ENCODE data around the gene CHN1. TPM values are rescaled to one million over a fixed set of nuclear protein-coding genes. Genes with fewer than 3 reads are reported as not detected.

The CHN1 gene
- total RNA-seq, 5 donors from 2014 or later (not counting 1 experiment from before 2014, with no cell fraction given) = 1.4 to 3.2 (median 3.0) TPM

DNA sequence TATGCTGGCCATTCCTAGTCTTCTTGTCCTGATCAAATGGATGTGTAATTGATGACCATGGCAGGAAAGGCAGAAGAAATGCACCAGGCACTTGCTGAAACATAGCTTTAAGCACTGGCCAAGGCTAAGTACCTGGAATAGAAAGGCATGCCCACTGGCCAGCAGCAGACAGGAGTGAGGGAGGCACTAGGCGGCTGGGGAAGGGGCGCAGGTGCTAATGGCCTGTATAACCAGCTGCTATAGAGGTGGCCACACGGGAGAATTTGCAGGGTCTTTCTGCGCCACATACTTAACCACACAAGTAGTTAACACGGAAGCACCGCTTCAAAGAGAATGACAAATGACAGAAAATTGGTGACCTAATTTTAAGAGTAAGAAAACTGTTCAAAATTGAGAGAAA, 174.6 kb downstream of the CHN1 start:
- DNase-seq (no peak), ATAC-seq (replicated peaks in 1 of 4) (no peak)
- CTCF ChIA-PET = no interaction called here
- Histone ChIP-seq H3K9me3 (no peaks in the 10 kb centered on the region), H3K4me1 (ENCODE audit: control insufficient read depth in 1 of 2, extremely low read depth in 1 of 2, insufficient read depth in 2 of 2, low read length in 2 of 2) (no peaks in the 10 kb centered on the region), H3K4me3 (ENCODE audit: control insufficient read depth in 1 of 2, extremely low read depth in 1 of 2, low read length in 1 of 2) (no peak overlapping the region), H3K36me3 (ENCODE audit: control insufficient read depth in 2 of 2, extremely low read depth in 1 of 2, insufficient read depth in 1 of 2, low read length in 1 of 2) (no peaks in the 10 kb centered on the region), H3K27me3 (replicated peaks in 1 of 2; ENCODE audit: control insufficient read depth in 2 of 2, extremely low read depth in 1 of 2, insufficient read depth in 2 of 2, low read length in 1 of 2) (no peaks in the 10 kb centered on the region), H3K27ac (ENCODE audit: low read length) (no peak overlapping the region)
- H3K27ac Mint-ChIP-seq = no peak overlapping the region
- H3K9me3 Mint-ChIP-seq = peaks cover 8 to 17% (median 8%) of the 10 kb centered on the region in 3 donors
- POLR2A ChIA-PET = no interaction called here
- H3K4me1 Mint-ChIP-seq = peaks cover 6 to 9% (median 8%) of the 10 kb centered on the region in 3 donors
- peaks cover 0 to 3% of the 10 kb centered on the region in 2 donors for H3K27me3 Mint-ChIP-seq
- 33% methylated on average over 1 of the region's 6 CpGs for WGBS (ENCODE audit: insufficient coverage)
- peaks cover 4% of the 10 kb centered on the region for H3K36me3 Mint-ChIP-seq
- H3K4me3 Mint-ChIP-seq = no peak overlapping the region

DNA sequence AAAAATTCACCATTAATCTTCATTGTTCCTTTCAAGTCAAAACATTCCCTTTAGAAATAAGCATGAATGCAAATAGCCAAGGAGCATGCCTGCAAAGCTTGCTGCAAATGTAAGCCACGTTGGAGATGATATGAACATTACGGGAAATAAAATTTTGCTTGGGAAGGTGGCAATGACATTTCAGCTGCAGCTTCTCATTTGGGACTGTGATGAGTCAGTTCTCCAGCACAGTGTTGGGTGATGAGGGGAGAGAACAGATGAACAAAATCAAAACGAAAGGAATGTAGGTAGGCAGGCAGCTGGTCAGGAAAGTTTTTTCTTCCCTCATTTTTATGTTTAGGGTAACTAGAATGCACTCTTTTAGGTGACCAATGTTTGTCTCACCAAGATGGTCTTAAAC, 175.6 kb downstream of the CHN1 start:
- ChIA-PET CTCF (interaction anchor here in 1 of 2 donors (0.5 kb wide), 1 partner anchor 43 kb away, joined by 3 read pairs; no protein-coding TSS in a partner anchor), POLR2A (no interaction called here)
- no peaks in the 10 kb centered on the region for H3K27me3 ChIP-seq (replicated peaks in 1 of 2; ENCODE audit: control insufficient read depth in 2 of 2, extremely low read depth in 1 of 2, insufficient read depth in 2 of 2, low read length in 1 of 2)
- Mint-ChIP-seq H3K27ac (no peak overlapping the region), H3K36me3 (no peaks in the 10 kb centered on the region), H3K27me3 (peaks cover 0 to 3% of the 10 kb centered on the region in 2 donors), H3K9me3 (peaks cover 5 to 14% (median 8%) of the 10 kb centered on the region in 3 donors), H3K4me1 (peaks cover 6 to 9% (median 8%) of the 10 kb centered on the region in 3 donors), H3K4me3 (no peak overlapping the region)
- no peaks in the 10 kb centered on the region for H3K36me3 ChIP-seq (ENCODE audit: control insufficient read depth in 2 of 2, extremely low read depth in 1 of 2, insufficient read depth in 1 of 2, low read length in 1 of 2)
- no peaks in the 10 kb centered on the region for H3K9me3 ChIP-seq
- no peak for ATAC-seq (replicated peaks in 1 of 4)
- DNase-seq = no peak
- H3K4me3 ChIP-seq (ENCODE audit: control insufficient read depth in 1 of 2, extremely low read depth in 1 of 2, low read length in 1 of 2) = no peak overlapping the region
- H3K27ac ChIP-seq (ENCODE audit: low read length) = no peak overlapping the region
- no CpG with 5 or more reads among the region's 3 CpGs for WGBS (ENCODE audit: insufficient coverage)
- no peaks in the 10 kb centered on the region for H3K4me1 ChIP-seq (ENCODE audit: control insufficient read depth in 1 of 2, extremely low read depth in 1 of 2, insufficient read depth in 2 of 2, low read length in 2 of 2)

DNA sequence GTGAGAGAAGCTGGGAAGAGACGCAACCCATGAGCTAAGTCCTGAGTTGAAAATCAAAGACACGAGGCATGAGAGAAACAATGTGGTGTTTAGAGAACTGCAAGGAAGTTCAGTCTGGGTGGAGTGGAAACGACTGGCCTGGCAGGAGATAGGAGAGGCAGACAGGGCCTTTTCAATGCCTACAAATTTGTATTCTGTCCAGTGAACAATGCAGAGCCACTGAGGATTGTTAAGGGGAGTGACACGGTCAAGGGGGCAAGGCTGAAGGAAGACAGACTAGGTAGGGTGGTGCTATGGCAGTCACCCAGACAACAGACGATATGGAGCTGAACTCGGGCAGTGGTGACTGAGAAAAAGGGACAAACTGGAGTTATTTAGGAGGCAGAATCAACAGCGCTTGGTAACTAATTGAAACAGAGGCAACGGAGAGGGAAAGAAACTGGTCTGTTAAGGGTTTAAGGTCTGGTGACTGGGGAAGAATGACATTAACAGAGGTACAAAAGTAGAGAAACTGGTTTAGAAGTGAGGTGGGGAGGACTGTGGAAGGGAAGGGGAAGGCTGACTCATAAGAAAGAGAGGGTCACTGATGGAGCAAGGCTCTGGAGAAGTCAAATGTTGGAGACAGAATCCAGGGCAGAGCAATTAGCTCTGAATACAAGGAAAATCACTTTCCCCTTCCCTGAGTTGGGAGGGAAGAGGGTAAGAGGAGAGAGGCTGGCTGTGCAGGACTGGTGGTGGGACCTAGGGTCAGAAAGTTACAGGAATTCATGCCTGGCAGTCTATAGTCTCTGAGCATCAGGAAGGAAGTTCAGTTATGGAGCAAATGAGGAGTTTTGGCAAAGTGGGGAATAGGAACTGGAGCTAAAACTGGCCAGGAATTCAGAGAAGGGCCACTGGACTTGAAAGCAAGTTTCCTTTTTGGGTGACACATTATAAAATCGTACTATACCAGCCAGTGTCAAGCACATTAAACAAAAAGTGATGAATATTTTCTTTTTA, 177.5 kb downstream of the CHN1 start:
- H3K9me3 Mint-ChIP-seq = no peaks in the 10 kb centered on the region
- POLR2A ChIA-PET = interaction anchor here in 1 of 2 donors (1.2 kb wide), 1 partner anchor 24 kb away, joined by 3 read pairs; no protein-coding TSS in a partner anchor

GRCh38 chr2:174826051-174826450, 179.1 kb downstream of the CHN1 start:
- no CpG with 5 or more reads among the region's 2 CpGs for WGBS (ENCODE audit: insufficient coverage)
- H3K9me3 ChIP-seq = no peaks in the 10 kb centered on the region
- Mint-ChIP-seq H3K27ac (no peak overlapping the region), H3K9me3 (no peaks in the 10 kb centered on the region), H3K36me3 (peaks cover 3% of the 10 kb centered on the region), H3K4me3 (no peak overlapping the region), H3K27me3 (peaks cover 0 to 3% of the 10 kb centered on the region in 2 donors), H3K4me1 (no peaks in the 10 kb centered on the region)
- H3K27ac ChIP-seq (ENCODE audit: low read length) = no peak overlapping the region
- CTCF ChIA-PET = no interaction called here
- POLR2A ChIA-PET = no interaction called here
- no peaks in the 10 kb centered on the region for H3K27me3 ChIP-seq (replicated peaks in 1 of 2; ENCODE audit: control insufficient read depth in 2 of 2, extremely low read depth in 1 of 2, insufficient read depth in 2 of 2, low read length in 1 of 2)
- no peaks in the 10 kb centered on the region for H3K4me1 ChIP-seq (ENCODE audit: control insufficient read depth in 1 of 2, extremely low read depth in 1 of 2, insufficient read depth in 2 of 2, low read length in 2 of 2)
- DNase-seq = no peak
- H3K36me3 ChIP-seq (ENCODE audit: control insufficient read depth in 2 of 2, extremely low read depth in 1 of 2, insufficient read depth in 1 of 2, low read length in 1 of 2) = no peaks in the 10 kb centered on the region
- no peak for ATAC-seq (replicated peaks in 1 of 4)
- no peak overlapping the region for H3K4me3 ChIP-seq (ENCODE audit: control insufficient read depth in 1 of 2, extremely low read depth in 1 of 2, low read length in 1 of 2)

More for the DNA sequence above, 177.5 kb downstream of the CHN1 start:
- Histone ChIP-seq H3K9me3 (no peaks in the 10 kb centered on the region), H3K27me3 (replicated peaks in 1 of 2; ENCODE audit: control insufficient read depth in 2 of 2, extremely low read depth in 1 of 2, insufficient read depth in 2 of 2, low read length in 1 of 2) (no peaks in the 10 kb centered on the region), H3K27ac (ENCODE audit: low read length) (no peak overlapping the region), H3K36me3 (ENCODE audit: control insufficient read depth in 2 of 2, extremely low read depth in 1 of 2, insufficient read depth in 1 of 2, low read length in 1 of 2) (no peaks in the 10 kb centered on the region), H3K4me3 (ENCODE audit: control insufficient read depth in 1 of 2, extremely low read depth in 1 of 2, low read length in 1 of 2) (no peak overlapping the region), H3K4me1 (ENCODE audit: control insufficient read depth in 1 of 2, extremely low read depth in 1 of 2, insufficient read depth in 2 of 2, low read length in 2 of 2) (no peaks in the 10 kb centered on the region)
- WGBS (ENCODE audit: insufficient coverage) = 88% methylated on average over 8 of the region's 9 CpGs
- Mint-ChIP-seq H3K4me1 (no peaks in the 10 kb centered on the region), H3K27me3 (peaks cover 0 to 3% of the 10 kb centered on the region in 2 donors), H3K4me3 (no peak overlapping the region), H3K27ac (no peak overlapping the region), H3K36me3 (no peaks in the 10 kb centered on the region)
- CTCF ChIA-PET = interaction anchor here in 1 of 2 donors (0.6 kb wide), 2 partner anchors 97 to 1299 kb away, joined by 3 to 5 read pairs; no protein-coding TSS in a partner anchor
- DNase-seq (no peak), ATAC-seq (replicated peaks in 1 of 4) (no peak)

DNA sequence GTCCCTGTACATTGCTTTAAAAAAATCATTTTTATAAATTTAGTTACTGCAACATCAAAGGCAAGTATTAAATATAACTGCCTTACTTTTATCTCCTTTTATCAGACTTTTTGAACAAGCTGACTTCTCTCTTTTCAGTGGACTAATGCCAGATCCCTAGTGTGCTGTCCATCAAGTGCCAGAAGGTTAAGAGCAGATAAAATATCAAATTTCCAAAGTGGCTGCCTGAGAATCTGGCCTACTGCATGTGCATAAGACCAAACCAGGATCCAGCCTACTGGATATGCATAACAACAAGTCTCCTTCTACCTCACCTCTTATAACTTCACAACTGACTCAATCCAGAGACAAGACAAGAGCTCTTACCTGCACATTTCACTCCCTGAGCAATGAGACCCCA, 181.1 kb downstream of the CHN1 start:
- Histone ChIP-seq H3K27me3 (replicated peaks in 1 of 2; ENCODE audit: control insufficient read depth in 2 of 2, extremely low read depth in 1 of 2, insufficient read depth in 2 of 2, low read length in 1 of 2) (no peaks in the 10 kb centered on the region), H3K4me1 (ENCODE audit: control insufficient read depth in 1 of 2, extremely low read depth in 1 of 2, insufficient read depth in 2 of 2, low read length in 2 of 2) (no peaks in the 10 kb centered on the region), H3K27ac (ENCODE audit: low read length) (no peak overlapping the region), H3K4me3 (ENCODE audit: control insufficient read depth in 1 of 2, extremely low read depth in 1 of 2, low read length in 1 of 2) (no peak overlapping the region), H3K9me3 (no peaks in the 10 kb centered on the region), H3K36me3 (ENCODE audit: control insufficient read depth in 2 of 2, extremely low read depth in 1 of 2, insufficient read depth in 1 of 2, low read length in 1 of 2) (no peaks in the 10 kb centered on the region)
- no peaks in the 10 kb centered on the region for H3K4me1 Mint-ChIP-seq
- H3K9me3 Mint-ChIP-seq = no peaks in the 10 kb centered on the region
- no peak overlapping the region for H3K4me3 Mint-ChIP-seq
- peaks cover 2 to 3% of the 10 kb centered on the region in 2 donors for H3K27me3 Mint-ChIP-seq
- DNase-seq (no peak), ATAC-seq (replicated peaks in 1 of 4) (no peak)
- POLR2A ChIA-PET = interaction anchor here in 1 of 2 donors (0.5 to 0.6 kb wide), 2 partner anchors 47 to 159 kb away, joined by 3 read pairs; no protein-coding TSS in a partner anchor
- H3K27ac Mint-ChIP-seq = no peak overlapping the region
- peaks cover 3% of the 10 kb centered on the region for H3K36me3 Mint-ChIP-seq
- CTCF ChIA-PET = no interaction called here

DNA sequence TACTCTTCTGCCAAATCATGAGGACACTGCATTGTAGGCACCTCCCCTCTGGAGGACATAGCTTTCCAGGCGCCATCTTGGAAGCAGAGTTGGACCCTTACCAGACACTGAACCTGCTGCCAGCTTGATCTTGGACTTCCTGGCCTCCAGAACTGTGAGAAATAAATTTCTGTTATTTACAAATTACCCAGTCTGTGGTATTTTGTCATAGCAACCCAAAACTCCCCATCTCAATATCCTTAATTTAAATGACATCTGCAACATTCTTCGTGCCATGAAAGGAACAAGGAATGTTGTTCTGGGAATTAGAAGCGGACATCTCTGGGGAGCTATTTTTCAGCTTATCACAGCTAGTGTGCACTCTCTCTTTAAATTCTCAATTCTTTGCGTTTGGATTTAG, 183.6 kb downstream of the CHN1 start:
- Histone ChIP-seq H3K27ac (ENCODE audit: low read length) (no peak overlapping the region), H3K36me3 (ENCODE audit: control insufficient read depth in 2 of 2, extremely low read depth in 1 of 2, insufficient read depth in 1 of 2, low read length in 1 of 2) (no peaks in the 10 kb centered on the region), H3K27me3 (replicated peaks in 1 of 2; ENCODE audit: control insufficient read depth in 2 of 2, extremely low read depth in 1 of 2, insufficient read depth in 2 of 2, low read length in 1 of 2) (no peaks in the 10 kb centered on the region), H3K9me3 (no peaks in the 10 kb centered on the region), H3K4me3 (ENCODE audit: control insufficient read depth in 1 of 2, extremely low read depth in 1 of 2, low read length in 1 of 2) (no peak overlapping the region), H3K4me1 (ENCODE audit: control insufficient read depth in 1 of 2, extremely low read depth in 1 of 2, insufficient read depth in 2 of 2, low read length in 2 of 2) (no peaks in the 10 kb centered on the region)
- no CpG with 5 or more reads among the region's 4 CpGs for WGBS (ENCODE audit: insufficient coverage)
- no peak for DNase-seq
- Mint-ChIP-seq H3K4me3 (no peak overlapping the region), H3K27me3 (peaks cover 2 to 3% of the 10 kb centered on the region in 2 donors), H3K27ac (no peak overlapping the region), H3K4me1 (no peaks in the 10 kb centered on the region), H3K36me3 (peaks cover 3% of the 10 kb centered on the region), H3K9me3 (no peaks in the 10 kb centered on the region)
- POLR2A ChIA-PET = interaction anchor here in 1 of 2 donors (0.8 kb wide), 1 partner anchor 28 kb away, joined by 5 read pairs; no protein-coding TSS in a partner anchor
- no peak for ATAC-seq (replicated peaks in 1 of 4)
- CTCF ChIA-PET = no interaction called here
